ENCODE measurements around the gene SYMPK. TPM values are rescaled to one million over a fixed set of nuclear protein-coding genes. Genes with fewer than 3 reads are reported as not detected.
A peak's percentile ranks its signal among the peaks of the same experiment; 100 is the strongest.

Gene SYMPK
- total RNA-seq, 4 donors from 2014 or later = 31.0 to 89.0 (median 57.4) TPM

DNA sequence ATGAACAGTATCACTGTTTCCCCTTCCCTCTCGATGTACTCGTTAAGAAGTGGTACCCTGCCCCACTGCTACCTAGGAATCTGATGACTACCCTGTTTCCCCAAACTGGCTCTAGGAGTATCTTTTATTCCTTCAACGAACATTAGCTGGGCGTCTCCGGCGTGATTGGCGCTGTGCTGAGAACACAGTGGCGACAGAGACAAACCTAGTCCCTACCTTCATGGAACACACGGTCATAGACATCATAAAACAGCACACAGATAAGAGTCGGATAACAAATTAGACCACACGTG is 730 bp downstream of the SYMPK start:
- Histone ChIP-seq H3K27me3 (peaks cover 2 to 31% of the 10 kb centered on the region in 2 donors), H3K9me3 (no peaks in the 10 kb centered on the region), H3K27ac (peak overlapping the region; percentile 88 to 97 (median 92)), H3K36me3 (peaks cover 0 to 31% (median 12%) of the 10 kb centered on the region in 3 donors), H3K4me3 (peak overlapping the region; percentile 75 to 97 (median 94)), H3K4me1 (peaks cover 0 to 34% (median 21%) of the 10 kb centered on the region in 4 donors)
- TF ChIP-seq, protein P1, sequence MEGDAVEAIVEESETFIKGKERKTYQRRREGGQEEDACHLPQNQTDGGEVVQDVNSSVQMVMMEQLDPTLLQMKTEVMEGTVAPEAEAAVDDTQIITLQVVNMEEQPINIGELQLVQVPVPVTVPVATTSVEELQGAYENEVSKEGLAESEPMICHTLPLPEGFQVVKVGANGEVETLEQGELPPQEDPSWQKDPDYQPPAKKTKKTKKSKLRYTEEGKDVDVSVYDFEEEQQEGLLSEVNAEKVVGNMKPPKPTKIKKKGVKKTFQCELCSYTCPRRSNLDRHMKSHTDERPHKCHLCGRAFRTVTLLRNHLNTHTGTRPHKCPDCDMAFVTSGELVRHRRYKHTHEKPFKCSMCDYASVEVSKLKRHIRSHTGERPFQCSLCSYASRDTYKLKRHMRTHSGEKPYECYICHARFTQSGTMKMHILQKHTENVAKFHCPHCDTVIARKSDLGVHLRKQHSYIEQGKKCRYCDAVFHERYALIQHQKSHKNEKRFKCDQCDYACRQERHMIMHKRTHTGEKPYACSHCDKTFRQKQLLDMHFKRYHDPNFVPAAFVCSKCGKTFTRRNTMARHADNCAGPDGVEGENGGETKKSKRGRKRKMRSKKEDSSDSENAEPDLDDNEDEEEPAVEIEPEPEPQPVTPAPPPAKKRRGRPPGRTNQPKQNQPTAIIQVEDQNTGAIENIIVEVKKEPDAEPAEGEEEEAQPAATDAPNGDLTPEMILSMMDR (IDR thresholded peaks at IDR 0.05) = no peak
- TF ChIP-seq POLR2A (IDR thresholded peaks at IDR 0.05) (no peak), EP300 (IDR thresholded peaks at IDR 0.05) (no peak)
- 0% methylated on average over 11 of the region's 11 CpGs for WGBS, 2 donors
- no peak for DNase-seq (ENCODE audit: low spot score in 2 of 2)

GRCh38 chr19:45860359-45861259 is 2.3 kb downstream of the SYMPK start:
- H3K27ac ChIP-seq = no peak overlapping the region
- H3K27me3 ChIP-seq = peaks cover 2 to 22% of the 10 kb centered on the region in 2 donors
- peaks cover 0 to 34% (median 21%) of the 10 kb centered on the region in 4 donors for H3K4me1 ChIP-seq
- TF ChIP-seq POLR2A (IDR thresholded peaks at IDR 0.05) (no peak), EP300 (IDR thresholded peaks at IDR 0.05) (no peak)
- TF ChIP-seq, protein P1 (IDR thresholded peaks at IDR 0.05) = no peak
- peaks cover 0 to 45% (median 12%) of the 10 kb centered on the region in 3 donors for H3K36me3 ChIP-seq
- WGBS, 2 donors = 88 to 89% methylated on average over 15 of the region's 15 CpGs
- no peak for DNase-seq (ENCODE audit: low spot score in 2 of 2)
- no peaks in the 10 kb centered on the region for H3K9me3 ChIP-seq
- H3K4me3 ChIP-seq = no peak overlapping the region

- no peak for DNase-seq (ENCODE audit: low spot score in 2 of 2)
- H3K27me3 ChIP-seq = no peaks in the 10 kb centered on the region
- H3K4me3 ChIP-seq = no peak overlapping the region
- no peak overlapping the region for H3K27ac ChIP-seq
- peaks cover 2 to 93% (median 30%) of the 10 kb centered on the region in 3 donors for H3K36me3 ChIP-seq
- no peaks in the 10 kb centered on the region for H3K4me1 ChIP-seq
- no peaks in the 10 kb centered on the region for H3K9me3 ChIP-seq
- WGBS, 2 donors = 95% methylated on average over 14 to 16 of the region's 16 CpGs
- TF ChIP-seq EP300 (IDR thresholded peaks at IDR 0.05) (no peak), POLR2A (IDR thresholded peaks at IDR 0.05) (no peak)
- TF ChIP-seq, protein P1 (IDR thresholded peaks at IDR 0.05) = no peak
These were observed 8.7 kb downstream of the SYMPK start for GRCh38 chr19:45854167-45854778.

- DNase-seq (ENCODE audit: low spot score in 2 of 2) = no peak
- H3K36me3 ChIP-seq = peaks cover 8 to 93% (median 34%) of the 10 kb centered on the region in 3 donors
- 77 to 93% methylated on average over 7 of the region's 7 CpGs for WGBS, 2 donors
- H3K4me3 ChIP-seq = no peak overlapping the region
- H3K27ac ChIP-seq = no peak overlapping the region
- H3K9me3 ChIP-seq = no peaks in the 10 kb centered on the region
- TF ChIP-seq EP300 (IDR thresholded peaks at IDR 0.05) (no peak), POLR2A (IDR thresholded peaks at IDR 0.05) (no peak)
- TF ChIP-seq, protein P1 (IDR thresholded peaks at IDR 0.05) = no peak
- no peaks in the 10 kb centered on the region for H3K27me3 ChIP-seq
- H3K4me1 ChIP-seq = no peaks in the 10 kb centered on the region
These were observed 10.0 kb downstream of the SYMPK start for GRCh38 chr19:45852983-45853382.
